Mesothelial cell of epicardium (in vitro differentiated cells): ENCODE measurements around the gene NCK2. TPM values are rescaled to one million over a fixed set of nuclear protein-coding genes. Genes with fewer than 3 reads are reported as not detected.
A peak's percentile ranks its signal among the peaks of the same experiment; 100 is the strongest.

Source experiments
- DNase-seq, 2 experiments: peaks; one replicate each; pipeline ENCODE4 v3.0.0; 2021; ENCODE audit warnings: low spot score in 2 of 2; ENCODE audit not compliant: unreplicated experiment in 2 of 2
- H3K27ac Mint-ChIP-seq: 2 replicates; pipeline ENCODE4 v1.8.0; 2021; ENCODE audit warnings: mixed read lengths
- H3K27me3 Mint-ChIP-seq: 2 replicates; pipeline ENCODE4 v1.8.0; 2021; ENCODE audit warnings: low read depth, mixed read lengths
- H3K36me3 Mint-ChIP-seq: 2 replicates; pipeline ENCODE4 v1.8.0; 2021; ENCODE audit warnings: mixed read lengths
- H3K4me1 Mint-ChIP-seq: 2 replicates; pipeline ENCODE4 v1.8.0; 2021; ENCODE audit warnings: mixed read lengths
- H3K4me3 Mint-ChIP-seq: 2 replicates; pipeline ENCODE4 v1.8.0; 2021; ENCODE audit warnings: mild to moderate bottlenecking, moderate library complexity, mixed read lengths
- H3K9me3 Mint-ChIP-seq: 2 replicates; pipeline ENCODE4 v1.8.0; 2021; ENCODE audit warnings: mixed read lengths
- total RNA-seq: library from RNA; stranded (reverse); gene quantifications from 3 replicates; pipeline ENCODE4 v1.2.1, GENCODE V29; 2021
- TF ChIP-seq, protein P1 (sequence below): fragments of 200-600 bp; sonication (generic); IDR thresholded peaks from one replicate; pipeline ENCODE4 v1.5.0; 2021; ENCODE audit warnings: antibody characterized with exemption; ENCODE audit not compliant: unreplicated experiment

NCK2 gene
- total RNA-seq, 1 donor from 2014 or later, result 59.5 TPM

DNA sequence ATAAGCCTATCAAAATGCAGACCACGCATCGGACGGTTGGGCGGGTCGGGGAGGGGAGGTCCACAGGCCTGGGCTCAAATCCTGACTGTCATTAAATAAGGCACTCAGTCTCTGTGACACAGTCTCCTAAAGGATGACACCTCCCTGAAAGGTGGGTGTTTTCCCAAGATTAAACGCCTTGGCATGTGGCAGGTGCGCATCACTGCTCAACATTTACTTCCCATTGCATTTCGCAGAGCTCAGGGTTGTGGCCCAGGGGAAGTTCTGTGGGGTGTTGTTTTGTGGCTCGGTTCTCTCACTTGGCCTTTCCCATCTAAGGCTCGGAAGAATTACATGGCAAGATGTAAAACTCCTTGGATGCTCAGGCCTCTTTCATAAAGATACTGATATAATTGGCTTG, 107.4 kb downstream of the NCK2 start:
- H3K9me3 Mint-ChIP-seq, result peaks cover 5% of the 10 kb centered on the region
- H3K4me1 Mint-ChIP-seq, result peaks cover 21% of the 10 kb centered on the region
- H3K36me3 Mint-ChIP-seq, result peaks cover 17% of the 10 kb centered on the region
- DNase-seq, result no peak
- TF ChIP-seq, protein P1, sequence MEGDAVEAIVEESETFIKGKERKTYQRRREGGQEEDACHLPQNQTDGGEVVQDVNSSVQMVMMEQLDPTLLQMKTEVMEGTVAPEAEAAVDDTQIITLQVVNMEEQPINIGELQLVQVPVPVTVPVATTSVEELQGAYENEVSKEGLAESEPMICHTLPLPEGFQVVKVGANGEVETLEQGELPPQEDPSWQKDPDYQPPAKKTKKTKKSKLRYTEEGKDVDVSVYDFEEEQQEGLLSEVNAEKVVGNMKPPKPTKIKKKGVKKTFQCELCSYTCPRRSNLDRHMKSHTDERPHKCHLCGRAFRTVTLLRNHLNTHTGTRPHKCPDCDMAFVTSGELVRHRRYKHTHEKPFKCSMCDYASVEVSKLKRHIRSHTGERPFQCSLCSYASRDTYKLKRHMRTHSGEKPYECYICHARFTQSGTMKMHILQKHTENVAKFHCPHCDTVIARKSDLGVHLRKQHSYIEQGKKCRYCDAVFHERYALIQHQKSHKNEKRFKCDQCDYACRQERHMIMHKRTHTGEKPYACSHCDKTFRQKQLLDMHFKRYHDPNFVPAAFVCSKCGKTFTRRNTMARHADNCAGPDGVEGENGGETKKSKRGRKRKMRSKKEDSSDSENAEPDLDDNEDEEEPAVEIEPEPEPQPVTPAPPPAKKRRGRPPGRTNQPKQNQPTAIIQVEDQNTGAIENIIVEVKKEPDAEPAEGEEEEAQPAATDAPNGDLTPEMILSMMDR, result no peak
- no peak overlapping the region for H3K27ac Mint-ChIP-seq
- no peak overlapping the region for H3K4me3 Mint-ChIP-seq
- H3K27me3 Mint-ChIP-seq, result no peaks in the 10 kb centered on the region

DNA sequence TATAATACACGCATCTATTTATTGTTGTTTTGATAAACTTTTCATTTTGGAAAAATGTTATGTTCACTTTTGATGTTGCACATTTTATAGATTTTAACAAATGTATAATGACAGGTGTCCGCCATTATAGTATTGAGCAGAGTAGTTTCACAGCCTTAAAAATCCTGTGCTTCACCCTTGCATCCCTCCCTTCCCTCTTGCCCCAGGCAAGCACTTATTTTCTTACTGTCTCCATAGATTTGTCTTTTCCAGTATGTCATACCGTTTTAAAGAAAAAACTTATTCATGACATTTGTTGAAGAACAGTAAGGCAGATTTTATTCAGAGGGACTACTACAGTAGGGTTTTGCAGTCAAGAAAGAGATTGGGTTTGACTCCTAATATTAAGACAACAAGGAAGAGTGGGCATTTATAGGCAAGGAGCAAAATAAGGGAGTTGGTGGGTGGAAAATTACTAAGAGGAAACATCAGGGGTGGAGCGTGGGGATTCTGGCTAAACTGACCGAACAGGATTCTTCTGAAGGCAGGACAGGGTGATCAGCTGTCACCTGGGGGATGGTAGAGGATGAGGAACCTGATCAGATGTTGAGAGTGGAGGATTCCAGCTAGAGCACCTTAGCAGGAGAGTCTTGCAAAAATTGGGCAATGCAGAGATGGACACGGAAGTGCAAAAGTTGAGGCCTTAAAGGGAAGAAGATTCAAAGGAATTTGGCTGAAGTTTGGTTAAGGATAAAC, 108.8 kb downstream of the NCK2 start:
- Mint-ChIP-seq H3K9me3 (peaks cover 5% of the 10 kb centered on the region), H3K27ac (peak overlapping the region; percentile 77), H3K4me3 (no peak overlapping the region), H3K27me3 (no peaks in the 10 kb centered on the region), H3K4me1 (peaks cover 22% of the 10 kb centered on the region), H3K36me3 (peaks cover 17% of the 10 kb centered on the region)
- TF ChIP-seq, protein P1, result no peak
- no peak for DNase-seq

DNA sequence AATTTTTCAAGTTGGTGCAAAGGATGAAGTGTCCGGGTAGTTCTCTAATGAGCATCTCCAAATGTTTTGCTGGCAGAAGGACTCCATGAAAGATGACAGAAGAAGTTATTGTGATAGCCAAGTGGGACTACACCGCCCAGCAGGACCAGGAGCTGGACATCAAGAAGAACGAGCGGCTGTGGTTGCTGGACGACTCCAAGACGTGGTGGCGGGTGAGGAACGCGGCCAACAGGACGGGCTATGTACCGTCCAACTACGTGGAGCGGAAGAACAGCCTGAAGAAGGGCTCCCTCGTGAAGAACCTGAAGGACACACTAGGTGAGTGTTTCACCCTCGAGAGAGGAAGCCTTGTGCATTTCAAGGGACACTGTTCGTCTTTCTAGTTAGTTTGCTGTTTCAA, 110.3 kb downstream of the NCK2 start:
- TF ChIP-seq, protein P1, result no peak
- Mint-ChIP-seq H3K27ac (peak overlapping the region; percentile 64), H3K4me3 (no peak overlapping the region)

DNA sequence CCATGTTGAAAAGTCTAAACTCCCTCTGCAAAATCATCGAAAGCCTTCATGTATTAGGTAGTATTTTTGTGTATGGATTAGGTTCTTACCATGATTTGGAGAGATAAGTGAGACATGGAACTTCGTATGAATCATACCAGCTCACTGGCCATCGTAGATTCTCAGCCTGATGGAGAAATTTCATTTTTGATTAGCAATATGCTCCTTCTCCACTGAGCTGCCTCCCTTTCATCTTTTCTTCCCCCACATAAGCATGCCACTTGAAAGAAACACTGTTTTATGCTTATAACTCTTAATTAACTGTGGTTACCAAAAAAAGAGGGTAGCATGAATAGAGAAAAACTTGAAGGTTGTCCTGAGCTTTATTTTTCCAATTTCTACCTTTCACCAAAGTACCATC, 111.9 kb downstream of the NCK2 start:
- TF ChIP-seq, protein P1, result no peak
- no peak overlapping the region for H3K4me3 Mint-ChIP-seq
- peaks cover 27% of the 10 kb centered on the region for H3K4me1 Mint-ChIP-seq
- peak overlapping the region; percentile 53 for H3K27ac Mint-ChIP-seq
- H3K27me3 Mint-ChIP-seq, result no peaks in the 10 kb centered on the region
- H3K9me3 Mint-ChIP-seq, result peaks cover 5% of the 10 kb centered on the region
- H3K36me3 Mint-ChIP-seq, result peaks cover 17% of the 10 kb centered on the region
- no peak for DNase-seq

More for the DNA sequence above, 110.3 kb downstream of the NCK2 start:
- peaks cover 5% of the 10 kb centered on the region for H3K9me3 Mint-ChIP-seq
- peaks cover 17% of the 10 kb centered on the region for H3K36me3 Mint-ChIP-seq
- no peaks in the 10 kb centered on the region for H3K27me3 Mint-ChIP-seq
- peaks cover 26% of the 10 kb centered on the region for H3K4me1 Mint-ChIP-seq
- DNase-seq, result no peak

DNA sequence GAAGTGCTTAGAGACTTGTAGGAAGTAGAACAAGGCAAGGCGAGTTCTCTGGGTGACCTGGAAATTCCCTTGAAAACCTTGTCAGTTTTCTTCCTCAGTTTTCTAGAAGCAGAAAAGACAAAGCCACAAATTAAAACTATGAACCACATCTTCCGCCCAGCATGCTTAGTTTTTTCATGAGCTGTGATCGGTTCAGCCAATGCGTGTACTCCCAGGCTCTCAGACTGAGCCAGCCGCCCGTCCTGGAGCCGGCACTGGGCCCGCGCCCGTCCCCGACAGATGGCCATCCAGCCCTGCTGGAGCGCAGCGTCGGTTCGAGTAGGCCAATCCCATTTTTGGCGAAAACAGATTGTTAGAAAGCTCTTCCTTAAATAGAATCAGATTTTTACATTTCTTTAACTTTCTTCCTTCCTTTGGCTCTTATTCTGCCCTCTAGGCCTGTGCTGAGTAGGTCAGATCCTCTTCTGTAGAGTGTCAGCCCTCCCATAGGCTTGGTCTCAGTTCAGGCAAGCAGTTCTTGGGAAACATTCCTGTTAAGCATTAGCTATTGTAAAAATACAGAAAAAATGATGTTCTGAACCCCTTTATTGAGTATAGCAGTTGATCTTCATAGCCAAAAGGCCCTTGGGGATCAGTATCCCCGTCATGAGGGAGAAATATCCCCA, 112.5 kb downstream of the NCK2 start:
- H3K4me1 Mint-ChIP-seq, result peaks cover 31% of the 10 kb centered on the region
- no peak overlapping the region for H3K4me3 Mint-ChIP-seq
- peaks cover 17% of the 10 kb centered on the region for H3K36me3 Mint-ChIP-seq
- H3K9me3 Mint-ChIP-seq, result peaks cover 5% of the 10 kb centered on the region
- DNase-seq, result no peak
- no peaks in the 10 kb centered on the region for H3K27me3 Mint-ChIP-seq
- peak overlapping the region; percentile 58 for H3K27ac Mint-ChIP-seq
- TF ChIP-seq, protein P1, result no peak
